ENCODE results near the gene ATP6V0E1. TPM values are rescaled to one million over a fixed set of nuclear protein-coding genes. Genes with fewer than 3 reads are reported as not detected.
"Not testable (repeated sequence)": the region's sequence is repeated elsewhere in the genome, so short reads cannot be mapped to it uniquely, and the experiment has no call there.

ATP6V0E1 gene
- total RNA-seq, 1 experiment from 2014 or later, result 303 TPM

DNA sequence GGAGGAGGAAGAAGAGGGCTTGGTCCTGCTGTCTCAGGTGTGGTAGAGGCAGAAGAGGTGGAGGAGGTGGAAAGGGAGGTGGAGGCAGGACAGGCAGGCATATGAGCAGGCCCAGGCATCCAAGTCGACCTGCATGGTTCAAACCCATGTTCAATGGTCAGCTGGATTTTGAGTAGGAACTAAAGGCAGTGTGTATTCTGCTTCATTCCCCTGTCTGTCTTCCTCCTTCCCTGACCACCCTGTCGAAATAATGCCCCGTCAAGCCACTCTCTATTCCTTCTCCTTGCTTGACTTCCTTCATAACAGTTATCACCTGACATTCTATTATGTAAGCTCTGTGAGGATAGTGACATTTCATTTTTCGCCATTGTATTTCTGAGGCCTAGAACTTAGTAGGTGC lies 34.8 kb downstream of the ATP6V0E1 start:
- DNase-seq (ENCODE audit: low read depth, low spot score), result no peak
- in situ Hi-C loops (cut with HindIII; ENCODE audit: low pct_unique_long_range_greater_than_20kb, low sequenced_read_pairs), result no loop called here

DNA sequence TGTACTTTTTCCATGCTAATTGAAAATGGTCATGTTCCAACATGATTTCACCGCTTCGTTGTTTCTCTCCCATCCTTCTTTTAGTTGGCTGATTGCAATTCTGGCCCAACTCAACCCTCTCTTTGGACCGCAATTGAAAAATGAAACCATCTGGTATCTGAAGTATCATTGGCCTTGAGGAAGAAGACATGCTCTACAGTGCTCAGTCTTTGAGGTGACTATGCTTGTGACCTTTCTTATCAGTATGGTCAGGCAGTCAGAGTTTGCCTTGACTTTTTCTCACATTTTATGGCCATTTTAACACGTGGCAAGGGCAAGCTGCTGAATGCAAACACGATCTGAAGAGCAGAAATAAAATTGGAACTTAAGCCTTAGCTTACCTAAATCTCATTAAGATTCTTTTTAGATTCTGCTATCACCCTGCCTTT lies 36.6 kb downstream of the ATP6V0E1 start:
- DNase-seq (ENCODE audit: low read depth, low spot score), result no peak
- in situ Hi-C loops (cut with HindIII; ENCODE audit: low pct_unique_long_range_greater_than_20kb, low sequenced_read_pairs), result no loop called here

DNA sequence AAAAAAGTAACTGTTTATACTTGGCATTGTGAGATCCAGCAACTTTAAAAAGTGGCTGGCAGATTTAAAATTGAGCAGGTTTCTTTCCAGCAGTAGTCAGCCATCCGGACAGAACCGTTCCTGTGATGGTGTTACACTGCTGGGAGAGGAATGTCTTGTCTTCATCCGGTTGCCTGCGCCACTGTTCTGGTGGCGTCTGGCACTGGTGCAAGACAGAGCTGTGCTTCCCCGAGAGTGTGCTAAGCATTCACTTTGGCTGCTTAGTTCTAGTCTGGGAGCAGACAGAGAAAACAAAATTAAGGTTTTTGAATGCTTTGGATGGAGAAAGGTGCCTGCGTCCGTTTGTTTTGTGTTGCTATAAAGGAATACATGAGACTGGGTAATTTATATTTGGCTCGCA lies 37.1 kb downstream of the ATP6V0E1 start:
- in situ Hi-C loops (cut with HindIII; ENCODE audit: low pct_unique_long_range_greater_than_20kb, low sequenced_read_pairs), result no loop called here
- DNase-seq (ENCODE audit: low read depth, low spot score), result no peak

DNA sequence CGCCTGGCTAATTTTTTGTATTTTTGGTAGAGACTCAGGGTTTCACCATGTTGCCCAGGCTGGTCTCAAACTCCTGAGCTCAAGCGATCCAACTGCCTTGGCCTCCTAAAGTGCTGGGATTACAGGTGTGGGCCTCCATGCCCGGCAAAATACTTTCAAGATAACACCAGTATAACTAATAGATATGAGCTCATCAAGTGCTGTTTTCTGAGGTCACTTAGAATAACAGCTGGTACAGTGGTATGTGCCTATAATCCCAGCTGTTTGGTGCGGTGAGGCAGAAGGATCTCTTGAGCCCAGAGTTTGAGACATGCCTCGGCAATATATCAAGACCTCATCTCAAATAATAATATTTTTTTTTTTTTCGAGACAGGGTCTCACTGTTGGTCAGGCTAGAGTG lies 42.1 kb downstream of the ATP6V0E1 start:
- in situ Hi-C loops (cut with HindIII; ENCODE audit: low pct_unique_long_range_greater_than_20kb, low sequenced_read_pairs), result no loop called here
- no peak for DNase-seq (ENCODE audit: low read depth, low spot score)

DNA sequence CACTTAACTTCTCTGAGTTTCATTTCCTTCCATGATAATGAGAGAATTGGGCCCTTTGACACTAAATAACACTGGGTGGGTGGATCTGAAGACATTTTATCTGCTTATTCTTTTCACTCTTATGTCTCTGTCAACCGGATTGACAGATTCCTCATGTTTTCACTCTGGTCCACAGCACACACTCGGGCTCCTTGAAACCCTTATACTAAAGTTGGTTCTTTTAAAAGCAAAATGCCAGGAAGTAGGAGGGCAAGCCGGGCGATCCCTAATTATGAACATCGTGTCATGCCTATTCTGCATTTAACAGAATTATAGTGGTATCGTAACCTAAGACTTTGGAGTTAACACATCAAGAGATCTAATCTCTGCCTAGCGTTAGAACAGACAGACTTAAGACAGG lies 44.3 kb downstream of the ATP6V0E1 start:
- in situ Hi-C loops (cut with HindIII; ENCODE audit: low pct_unique_long_range_greater_than_20kb, low sequenced_read_pairs), result no loop called here

DNA sequence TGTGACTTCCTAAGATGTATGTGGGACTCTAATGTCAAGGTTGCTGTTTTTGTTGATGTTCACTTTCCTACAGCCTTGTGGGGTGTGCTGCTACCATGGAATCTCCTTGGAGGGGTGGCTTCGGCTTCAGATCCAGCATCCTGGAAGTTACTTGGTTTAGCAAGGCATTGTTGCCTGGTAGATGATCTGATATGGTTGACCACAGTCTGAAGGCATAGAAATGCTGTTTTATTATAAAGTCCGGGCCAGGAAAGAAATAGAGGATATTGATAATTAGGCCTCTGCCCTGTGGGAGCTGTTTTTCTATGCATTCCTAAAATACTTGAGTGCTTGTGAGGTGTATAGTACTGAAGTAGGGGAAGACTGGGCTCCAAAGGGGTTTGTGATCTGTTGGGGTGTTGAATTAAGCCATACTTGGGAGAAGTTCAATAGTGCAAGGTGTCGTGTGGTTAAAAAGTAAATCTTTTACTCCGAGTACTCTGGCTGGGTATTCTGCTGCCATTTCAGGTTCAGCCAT lies 45.3 kb downstream of the ATP6V0E1 start:
- no peak for DNase-seq (ENCODE audit: low read depth, low spot score)
- in situ Hi-C loops (cut with HindIII; ENCODE audit: low pct_unique_long_range_greater_than_20kb, low sequenced_read_pairs), result no loop called here

More for the DNA sequence above, 44.3 kb downstream of the ATP6V0E1 start:
- DNase-seq (ENCODE audit: low read depth, low spot score), result no peak

DNA sequence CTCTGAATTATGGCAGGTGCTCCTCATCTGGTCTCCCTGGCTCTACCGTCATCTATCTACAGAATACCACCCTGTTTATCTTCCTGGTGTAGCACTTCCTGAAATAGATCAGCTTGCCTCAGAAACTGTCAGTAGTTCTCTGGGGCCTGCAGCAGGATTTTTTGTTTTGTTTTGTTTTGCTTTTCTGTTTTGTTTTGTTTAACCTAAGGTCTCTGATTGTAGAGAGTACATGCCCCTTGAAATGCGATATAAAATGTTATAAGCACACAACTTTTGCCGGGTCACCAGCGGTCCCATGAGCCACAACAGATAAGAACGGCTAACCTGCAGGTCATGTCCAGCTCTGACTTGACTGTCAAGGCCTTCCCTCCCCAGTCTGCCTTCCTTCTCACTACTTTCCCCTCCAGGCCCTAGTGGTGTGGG lies 45.9 kb downstream of the ATP6V0E1 start:
- in situ Hi-C loops (cut with HindIII; ENCODE audit: low pct_unique_long_range_greater_than_20kb, low sequenced_read_pairs), result no loop called here
- no peak for DNase-seq (ENCODE audit: low read depth, low spot score)

DNA sequence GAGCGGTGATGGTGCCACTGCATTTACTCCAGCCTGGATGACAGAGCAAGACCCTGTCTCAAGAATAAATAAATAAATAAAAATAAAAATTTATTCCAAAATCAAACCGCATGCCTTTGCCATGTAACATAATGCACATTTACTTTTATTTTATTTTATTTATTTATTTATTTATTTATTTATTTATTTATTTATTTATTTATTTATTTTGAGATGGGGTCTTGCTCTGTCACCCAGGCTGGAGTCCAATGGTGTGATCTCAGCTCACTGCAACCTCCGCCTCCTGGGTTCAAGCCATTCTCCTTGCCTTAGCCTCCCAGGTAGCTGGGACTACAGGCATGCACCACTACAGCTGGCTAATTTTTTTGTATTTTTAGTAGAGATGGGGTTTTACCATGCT lies 48.5 kb downstream of the ATP6V0E1 start:
- DNase-seq (ENCODE audit: low read depth, low spot score); in situ Hi-C loops (cut with HindIII; ENCODE audit: low pct_unique_long_range_greater_than_20kb, low sequenced_read_pairs): not testable (repeated sequence)

DNA sequence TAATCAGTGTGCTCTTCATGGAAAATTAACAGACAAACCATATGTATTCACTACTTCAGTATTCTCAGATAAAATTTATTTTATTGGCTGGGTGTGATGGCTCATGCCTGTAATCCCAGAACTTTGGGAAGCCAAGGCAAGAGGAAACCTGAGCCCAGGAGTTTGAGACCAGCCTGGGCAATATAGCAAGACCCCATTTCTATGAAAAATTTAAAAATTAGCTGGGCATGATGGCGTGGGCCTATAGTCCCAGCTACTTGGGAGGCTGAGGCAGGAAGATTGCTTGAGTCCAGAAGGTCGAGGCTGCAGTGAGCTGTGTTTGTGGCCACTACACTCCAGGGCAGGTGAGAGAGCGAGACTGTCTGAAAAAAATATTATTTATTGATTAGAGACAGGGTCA lies 49.2 kb downstream of the ATP6V0E1 start:
- in situ Hi-C loops (cut with HindIII; ENCODE audit: low pct_unique_long_range_greater_than_20kb, low sequenced_read_pairs), result no loop called here
- no peak for DNase-seq (ENCODE audit: low read depth, low spot score)

DNA sequence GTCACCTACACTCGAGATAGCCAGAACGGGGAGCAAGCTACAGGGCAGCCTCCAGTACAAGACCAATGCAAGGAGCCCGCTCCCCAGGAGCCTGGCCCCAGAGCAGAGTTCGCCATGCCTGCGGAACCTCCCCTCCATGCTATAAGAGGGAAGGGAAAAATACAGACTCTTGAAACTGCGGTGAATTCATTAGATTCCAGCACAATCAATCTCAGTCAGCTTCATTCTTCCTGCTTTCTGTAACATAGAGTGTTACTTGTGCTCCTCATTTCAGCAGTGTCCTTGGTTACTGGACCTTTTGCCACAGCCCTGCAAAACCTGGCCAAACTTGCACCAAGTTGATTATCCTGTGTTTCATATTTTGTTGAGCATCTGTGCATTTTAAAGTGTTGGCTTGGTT lies 50.4 kb downstream of the ATP6V0E1 start:
- DNase-seq (ENCODE audit: low read depth, low spot score), result no peak
- in situ Hi-C loops (cut with HindIII; ENCODE audit: low pct_unique_long_range_greater_than_20kb, low sequenced_read_pairs), result no loop called here

DNA sequence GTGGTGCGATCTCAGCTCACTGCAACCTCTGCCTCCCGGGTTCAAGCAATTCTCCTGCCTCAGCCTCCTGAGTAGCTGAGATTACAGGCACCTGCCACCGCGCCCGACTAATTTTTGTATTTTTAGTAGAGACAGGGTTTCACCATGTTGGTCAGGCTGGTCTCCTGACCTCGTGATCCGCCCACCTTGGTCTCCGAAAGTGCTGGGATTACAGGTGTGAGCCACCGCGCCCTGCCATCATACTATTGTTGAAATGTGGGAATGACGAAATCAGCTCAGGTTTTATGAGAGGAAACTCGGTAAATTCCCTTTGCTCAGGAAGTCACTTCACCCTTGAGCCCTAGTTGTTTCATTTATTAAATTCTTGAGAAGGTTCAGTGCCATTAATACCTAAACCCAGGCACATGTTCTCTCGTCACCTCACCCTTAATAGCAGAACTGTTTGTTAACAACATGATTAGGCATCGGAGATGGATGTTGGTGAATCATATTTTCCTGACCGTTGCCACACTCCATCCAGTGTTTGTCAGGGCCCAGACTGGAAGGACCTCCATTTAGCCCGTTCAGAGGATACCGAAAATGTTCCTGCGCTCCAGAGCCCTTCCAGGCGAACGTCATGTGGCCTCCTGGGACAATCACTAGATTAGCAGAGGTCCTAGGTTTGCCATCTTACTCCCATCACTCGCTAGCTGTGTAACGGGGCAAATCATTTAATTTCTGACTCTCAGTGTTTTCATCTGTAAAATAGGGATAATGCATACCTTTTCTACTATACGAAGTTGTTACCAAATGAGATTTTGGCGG lies 52.5 kb downstream of the ATP6V0E1 start:
- in situ Hi-C loops (cut with HindIII; ENCODE audit: low pct_unique_long_range_greater_than_20kb, low sequenced_read_pairs), result no loop called here
- no peak for DNase-seq (ENCODE audit: low read depth, low spot score)

DNA sequence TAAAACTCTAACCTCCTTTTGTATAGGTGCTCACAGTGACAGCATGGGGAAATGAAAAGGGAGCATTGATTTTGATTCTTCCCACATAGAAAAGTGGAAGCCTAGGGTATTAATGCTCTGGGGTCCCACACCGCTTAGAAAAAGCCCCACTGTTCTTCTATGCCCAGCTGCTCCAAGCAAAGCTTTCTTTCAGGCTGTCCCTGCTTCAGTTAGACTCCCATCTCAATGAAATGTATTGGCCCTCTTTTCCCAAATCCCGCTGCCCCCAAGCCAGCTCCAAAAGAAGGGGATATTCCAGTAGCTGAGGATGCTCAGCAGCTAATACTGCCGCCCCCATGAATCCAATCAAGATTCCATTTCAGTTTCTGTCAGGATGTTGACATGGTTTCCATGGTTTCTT lies 55.6 kb downstream of the ATP6V0E1 start:
- in situ Hi-C loops (cut with HindIII; ENCODE audit: low pct_unique_long_range_greater_than_20kb, low sequenced_read_pairs), result no loop called here
- no peak for DNase-seq (ENCODE audit: low read depth, low spot score)

DNA sequence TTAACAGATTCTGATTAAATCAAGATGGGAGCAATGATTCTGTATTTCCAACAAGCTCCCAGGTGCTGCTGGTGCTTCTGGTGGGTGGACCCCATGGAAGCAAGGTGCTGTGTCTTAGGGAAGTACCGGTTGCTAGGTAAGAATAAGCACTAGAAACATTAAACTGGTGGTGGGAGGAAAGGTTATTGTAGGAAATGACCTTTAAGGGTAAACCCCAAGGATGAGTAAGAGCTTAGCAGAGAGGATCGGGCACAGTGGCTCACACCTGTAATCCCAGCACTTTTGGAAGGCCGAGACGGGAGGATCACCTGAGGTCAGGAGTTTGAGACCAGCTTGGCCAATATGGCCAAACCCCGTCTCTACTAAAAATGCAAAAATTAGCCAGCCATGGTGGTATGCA lies 56.4 kb downstream of the ATP6V0E1 start:
- in situ Hi-C loops (cut with HindIII; ENCODE audit: low pct_unique_long_range_greater_than_20kb, low sequenced_read_pairs), result no loop called here
- DNase-seq (ENCODE audit: low read depth, low spot score), result no peak

DNA sequence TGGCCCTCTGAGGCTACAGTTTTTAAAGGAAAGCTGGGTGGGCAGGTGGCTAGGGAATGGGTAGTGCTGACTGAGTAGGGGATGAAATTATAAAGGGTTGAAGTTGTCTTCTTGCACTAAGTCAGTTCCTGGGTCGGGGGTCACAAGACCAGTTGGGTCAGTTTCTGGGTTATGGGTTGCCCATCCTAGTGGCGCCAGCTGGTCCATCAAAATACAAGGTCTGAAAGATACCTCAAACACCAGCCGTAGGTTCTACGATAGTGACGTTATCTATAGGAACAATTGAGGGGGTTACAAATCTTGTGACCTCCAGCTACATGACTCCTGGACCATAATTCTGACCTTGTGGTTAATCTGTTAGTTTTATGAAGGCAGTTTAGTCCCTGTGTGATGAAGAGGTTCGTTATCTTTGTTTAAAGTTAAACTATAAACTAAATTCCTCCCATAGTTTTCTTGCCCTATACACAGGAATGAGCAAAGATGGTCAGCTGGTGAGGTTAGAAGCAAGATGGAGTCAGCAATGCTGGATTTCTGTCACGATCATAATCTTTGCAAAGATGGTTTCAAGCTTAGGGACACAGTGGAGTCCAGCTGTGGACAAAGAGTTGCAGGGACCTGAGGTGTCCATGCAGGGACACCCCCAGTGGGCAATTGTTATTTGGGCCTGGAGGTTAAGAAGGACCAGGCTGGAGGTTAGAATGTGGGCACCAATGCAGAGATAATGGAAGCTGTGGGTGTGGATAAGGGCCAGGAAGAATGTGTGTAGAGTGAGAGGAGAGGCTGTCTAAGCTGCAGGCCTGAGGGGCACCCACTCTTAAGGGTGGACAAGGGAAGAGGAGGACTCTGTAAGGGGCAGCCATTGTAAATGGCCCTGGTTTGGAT lies 58.6 kb downstream of the ATP6V0E1 start:
- DNase-seq (ENCODE audit: low read depth, low spot score), result no peak
- in situ Hi-C loops (cut with HindIII; ENCODE audit: low pct_unique_long_range_greater_than_20kb, low sequenced_read_pairs), result no loop called here

DNA sequence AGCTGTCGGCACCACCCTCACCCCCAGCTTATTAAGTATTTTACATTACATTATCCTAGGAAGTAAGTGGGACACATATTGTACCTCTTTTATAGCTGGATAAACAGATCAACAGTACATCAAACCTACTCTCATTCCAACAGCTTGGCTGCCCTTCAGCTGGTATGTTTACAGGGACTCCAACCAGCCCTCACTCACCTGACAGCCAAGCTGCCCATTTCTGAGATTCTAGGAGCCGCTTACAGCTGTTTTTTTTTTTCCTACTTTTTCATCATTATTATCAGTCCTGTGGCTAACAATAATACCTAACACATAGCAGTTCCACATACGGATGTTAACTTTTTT lies 59.2 kb downstream of the ATP6V0E1 start:
- in situ Hi-C loops (cut with HindIII; ENCODE audit: low pct_unique_long_range_greater_than_20kb, low sequenced_read_pairs), result no loop called here
- no peak for DNase-seq (ENCODE audit: low read depth, low spot score)

DNA sequence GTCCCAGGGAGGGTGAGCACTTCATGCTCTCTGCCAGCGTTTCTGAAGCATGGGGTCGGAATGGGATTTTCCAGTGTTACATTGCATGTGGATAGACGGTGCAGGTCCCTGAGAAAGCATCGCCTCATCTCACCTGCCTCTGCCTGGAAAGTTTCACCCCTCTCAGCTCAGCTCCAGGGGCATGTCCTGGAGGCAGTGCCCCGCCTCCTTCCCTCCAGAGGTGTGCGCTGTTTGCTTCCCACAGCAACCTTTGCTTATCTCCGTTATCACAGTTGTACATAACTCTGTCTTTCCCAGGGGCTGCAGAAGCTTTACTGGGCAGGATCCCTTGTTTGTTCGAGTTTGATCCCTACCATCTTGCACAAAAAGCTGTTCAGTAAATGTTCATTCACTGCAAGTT lies 61.9 kb downstream of the ATP6V0E1 start:
- in situ Hi-C loops (cut with HindIII; ENCODE audit: low pct_unique_long_range_greater_than_20kb, low sequenced_read_pairs), result no loop called here
- no peak for DNase-seq (ENCODE audit: low read depth, low spot score)

DNA sequence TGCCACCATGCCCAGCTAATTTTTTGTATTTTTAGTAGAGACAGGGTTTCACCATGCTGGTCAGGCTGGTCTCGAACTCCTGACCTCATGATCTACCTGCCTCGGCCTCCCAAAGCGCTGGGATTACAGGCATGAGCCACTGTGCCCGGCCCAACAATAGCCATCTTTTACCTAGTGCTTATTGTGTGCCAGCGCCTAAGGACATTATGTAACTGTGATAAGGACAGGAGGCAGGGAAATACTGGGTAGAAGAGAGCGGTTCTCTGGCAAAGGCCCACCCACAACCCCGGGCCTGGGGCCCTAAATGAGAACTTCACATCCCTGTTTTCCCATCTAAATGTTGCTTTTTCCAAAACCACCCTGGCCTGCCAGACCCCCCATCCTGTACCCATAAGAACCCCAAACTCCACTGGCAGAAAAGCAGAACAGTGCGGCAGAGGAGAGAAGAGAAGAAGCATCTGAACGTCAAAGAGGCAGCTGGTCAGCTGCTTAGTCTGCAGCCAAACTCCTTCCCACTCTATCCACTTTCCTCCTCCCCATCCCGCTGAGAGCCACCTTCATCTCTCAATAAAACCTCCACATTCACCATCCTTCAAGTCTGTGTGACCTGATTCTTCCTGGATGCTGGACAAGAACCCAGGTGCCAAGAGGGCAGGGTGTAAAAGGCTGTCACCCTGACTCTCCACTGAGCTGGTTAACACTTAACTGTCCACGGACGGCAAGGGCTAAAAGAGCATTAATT lies 63.7 kb downstream of the ATP6V0E1 start:
- DNase-seq (ENCODE audit: low read depth, low spot score); in situ Hi-C loops (cut with HindIII; ENCODE audit: low pct_unique_long_range_greater_than_20kb, low sequenced_read_pairs): not testable (repeated sequence)

DNA sequence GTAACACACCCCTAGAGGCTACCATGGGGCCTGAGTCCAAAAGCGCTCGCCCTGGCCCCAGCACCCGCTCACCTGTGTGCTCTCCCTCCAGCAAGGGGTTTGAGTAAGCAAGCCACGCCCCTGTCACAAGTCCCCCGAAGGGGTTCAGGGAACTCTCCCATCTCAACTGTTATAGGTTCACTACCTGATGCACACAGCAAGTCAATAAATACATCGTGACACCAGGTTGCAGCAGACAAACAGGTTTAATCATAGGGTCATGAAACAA lies 64.2 kb downstream of the ATP6V0E1 start:
- no peak for DNase-seq (ENCODE audit: low read depth, low spot score)
- in situ Hi-C loops (cut with HindIII; ENCODE audit: low pct_unique_long_range_greater_than_20kb, low sequenced_read_pairs), result no loop called here
